DND-41 (cell line): Measurements from ENCODE around the gene FBXO8.

Experiments
- CTCF ChIP-seq: IDR thresholded peaks from 2 replicates; pipeline ENCODE4 v1.5.1; 2012; ENCODE audit warnings: borderline replicate concordance, low read length, moderate library complexity, mild to moderate bottlenecking; ENCODE audit not compliant: poor library complexity, severe bottlenecking; ENCODE audit errors: extremely low read depth
- EZH2 ChIP-seq: IDR thresholded peaks from 3 replicates; pipeline ENCODE4 v1.6.1; 2012; ENCODE audit warnings: borderline replicate concordance, low read depth, mild to moderate bottlenecking, moderate library complexity, low read length, inconsistent platforms; ENCODE audit not compliant: severe bottlenecking

GRCh38 chr4:174216799-174217272, 66.6 kb downstream of the FBXO8 start:
- TF ChIP-seq CTCF (no peak), EZH2 (no peak)
